ENCODE measurements around the gene ZFP90. TPM values are rescaled to one million over a fixed set of nuclear protein-coding genes. Genes with fewer than 3 reads are reported as not detected.
"Not testable (repeated sequence)": the region's sequence is repeated elsewhere in the genome, so short reads cannot be mapped to it uniquely, and the experiment has no call there.

ZFP90 gene
- total and polyA plus RNA-seq, 9 of the 15 experiments (the other 6 are each of a cell fraction or from before 2014, with no cell fraction given) = 0.66 to 2.9 (median 2.3) TPM

DNA sequence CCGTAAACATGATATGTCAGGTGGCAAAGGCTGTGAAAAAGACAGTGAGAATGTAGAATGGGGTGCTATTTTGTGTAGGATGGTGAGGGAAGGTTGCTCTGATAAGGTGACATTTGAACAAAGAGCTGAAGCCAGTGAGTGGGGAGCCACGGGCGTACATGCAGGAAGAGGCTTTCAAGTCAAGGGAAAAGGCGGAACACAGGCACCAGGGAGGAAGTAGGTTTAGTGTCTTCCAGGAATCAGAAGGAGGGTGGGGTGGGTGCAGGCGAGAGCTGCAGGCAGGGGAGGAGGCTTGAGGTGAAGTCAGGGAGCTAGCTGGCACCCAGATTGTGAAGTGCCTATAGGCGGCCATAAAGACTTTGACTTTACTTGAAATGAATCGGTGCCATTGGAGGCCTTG lies 14.1 kb downstream of the ZFP90 start:
- CTCF ChIA-PET (ENCODE audit: low intra/inter-chr PET ratio) = no interaction called here
- FAIRE-seq (no peak), DNase-seq (ENCODE audit: extremely low read depth in 1 of 4, low spot score in 3 of 4) (no peak), ATAC-seq (no peak)
- no peak overlapping the region for H3K4me3 ChIP-seq
- no peaks in the 10 kb centered on the region for H4K20me1 ChIP-seq (replicated peaks; ENCODE audit: control insufficient read depth, insufficient read depth, low read length)
- no peak overlapping the region for H3K27ac ChIP-seq (ENCODE audit: extremely low read depth, low read depth, low read length)
- H3K4me1 ChIP-seq (replicated peaks in 1 of 2; ENCODE audit: control insufficient read depth in 2 of 2, insufficient read depth in 2 of 2, low read length in 2 of 2) = no peaks in the 10 kb centered on the region
- no peak overlapping the region for H3K9ac ChIP-seq (ENCODE audit: insufficient read depth in 1 of 2, low read depth in 2 of 2, low read length in 2 of 2)
- H3K9me3 ChIP-seq (replicated peaks; ENCODE audit: control insufficient read depth, insufficient read depth, low read depth, low read length) = no peaks in the 10 kb centered on the region
- H2AFZ ChIP-seq (ENCODE audit: low read depth, low read length) = no peak overlapping the region
- no peaks in the 10 kb centered on the region for H3K79me2 ChIP-seq (ENCODE audit: control insufficient read depth, insufficient read depth, low read length)
- H3K27me3 ChIP-seq (ENCODE audit: control insufficient read depth in 2 of 2, insufficient read depth in 2 of 2, low read length in 2 of 2) = no peaks in the 10 kb centered on the region; a peak in 1 of 5 replicates
- POLR2A ChIA-PET = no interaction called here
- H3K4me2 ChIP-seq (ENCODE audit: insufficient read depth, low read length) = no peak overlapping the region
- no TSS peak for BruUV-seq (replicated peaks)
- WGBS (ENCODE audit: insufficient coverage, low coverage, missing lambda C conversion rate) = 2% methylated on average over 7 of the region's 7 CpGs
- H3K36me3 ChIP-seq (ENCODE audit: control insufficient read depth, insufficient read depth, low read length) = no peaks in the 10 kb centered on the region
- in situ Hi-C loops (cut with MboI) (no loop called here), intact Hi-C loops (cut with micrococcal nuclease) (no loop called here)
- TF ChIP-seq CREB1 (IDR thresholded peaks at IDR 0.05) = no peak
- TF ChIP-seq CREB1 (CRISPR knock-in tag; IDR thresholded peaks at IDR 0.05) = no peak
- TF ChIP-seq SPI1 (IDR thresholded peaks at IDR 0.05; ENCODE audit: borderline replicate concordance, low read depth, low read length) = peak; percentile 27; the same call in 1 of the 2 replicates
- H3K9me1 ChIP-seq (ENCODE audit: control insufficient read depth, insufficient read depth, low read length) = no peaks in the 10 kb centered on the region

DNA sequence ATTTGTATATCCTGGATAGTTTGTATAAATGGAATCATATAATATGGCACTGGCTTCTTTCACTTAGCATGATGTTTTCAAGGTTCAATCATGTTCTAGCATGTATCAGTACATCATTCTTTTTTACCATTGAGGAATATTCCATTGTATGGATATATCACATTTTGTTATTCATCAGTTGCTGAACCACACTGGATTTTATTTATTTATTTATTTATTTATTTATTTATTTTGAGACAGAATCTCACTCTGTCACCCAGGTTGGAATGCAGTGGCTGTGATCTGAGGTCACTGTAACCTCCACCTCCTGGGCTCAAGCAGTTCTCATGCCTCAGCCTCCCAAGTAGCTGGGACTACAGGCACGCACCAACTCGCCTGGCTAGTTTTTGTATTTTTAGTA lies 21.2 kb downstream of the ZFP90 start:
- H3K4me1 ChIP-seq (replicated peaks in 1 of 2; ENCODE audit: control insufficient read depth in 2 of 2, insufficient read depth in 2 of 2, low read length in 2 of 2); H3K4me2 ChIP-seq (ENCODE audit: insufficient read depth, low read length); H2AFZ ChIP-seq (ENCODE audit: low read depth, low read length); H3K27ac ChIP-seq (ENCODE audit: extremely low read depth, low read depth, low read length); H4K20me1 ChIP-seq (replicated peaks; ENCODE audit: control insufficient read depth, insufficient read depth, low read length); H3K79me2 ChIP-seq (ENCODE audit: control insufficient read depth, insufficient read depth, low read length); BruUV-seq (replicated peaks); POLR2A ChIA-PET; ATAC-seq; in situ Hi-C loops (cut with MboI); DNase-seq (ENCODE audit: extremely low read depth in 1 of 4, low spot score in 3 of 4); H3K9me1 ChIP-seq (ENCODE audit: control insufficient read depth, insufficient read depth, low read length); FAIRE-seq; H3K36me3 ChIP-seq (ENCODE audit: control insufficient read depth, insufficient read depth, low read length); intact Hi-C loops (cut with micrococcal nuclease); H3K27me3 ChIP-seq (ENCODE audit: control insufficient read depth in 2 of 2, insufficient read depth in 2 of 2, low read length in 2 of 2); H3K4me3 ChIP-seq; H3K9ac ChIP-seq (ENCODE audit: insufficient read depth in 1 of 2, low read depth in 2 of 2, low read length in 2 of 2); CTCF ChIA-PET (ENCODE audit: low intra/inter-chr PET ratio): not testable (repeated sequence)
- peaks cover 13% of the 10 kb centered on the region for H3K9me3 ChIP-seq (replicated peaks; ENCODE audit: control insufficient read depth, insufficient read depth, low read depth, low read length)
- WGBS (ENCODE audit: insufficient coverage, low coverage, missing lambda C conversion rate) = 11% methylated on average over 2 of the region's 2 CpGs

Data from K562 (cell line).